IMR-90 (cell line): ENCODE data around the gene C15orf62. TPM values are rescaled to one million over a fixed set of nuclear protein-coding genes. Genes with fewer than 3 reads are reported as not detected.

Experiments used
- ATAC-seq: fragments of 200-7000 bp; cut with Tn5 transposase; 2 replicates; pipeline ENCODE4 v1.9.1; 2020; ENCODE audit warnings: low read depth, mild to moderate bottlenecking, moderate library complexity
- BruUV-seq: library from RNA; stranded (reverse); fragments of 400-500 nt; replicated peaks from 2 replicates; lab custom pipeline; 2021; lab: Mats Ljungman, UMichigan
- CTCF ChIA-PET: fragments of 300-600 bp; formaldehyde crosslinking; extraction: SDS; loops from one replicate; lab custom pipeline; 2021; ENCODE audit warnings: antibody characterized with exemption; lab: Yijun Ruan, JAX
- POLR2A ChIA-PET: fragments of 300-600 bp; sonication (Branson Sonifier 250); formaldehyde crosslinking; loops from one replicate; lab custom pipeline; 2022; ENCODE audit warnings: antibody characterized with exemption; ENCODE audit not compliant: unreplicated experiment; lab: Charles Lee
- DNase-seq: peaks from one replicate; pipeline ENCODE4 v3.0.0; 2013
- H2AFZ ChIP-seq: replicated peaks from 2 replicates; pipeline ENCODE3; 2013; ENCODE audit warnings: low read length, mild to moderate bottlenecking; ENCODE audit not compliant: poor library complexity
- H2AK5ac ChIP-seq: 2 replicates; pipeline ENCODE4 v1.6.1; 2013; ENCODE audit warnings: low read depth, low read length, inconsistent platforms
- H2AK9ac ChIP-seq: replicated peaks from 2 replicates; pipeline ENCODE3; 2013; ENCODE audit warnings: mild to moderate bottlenecking, low read depth, low read length, moderate library complexity; ENCODE audit not compliant: poor library complexity
- H2BK120ac ChIP-seq: 2 replicates; pipeline ENCODE4 v1.6.1; 2013; ENCODE audit warnings: low read depth, low read length, inconsistent platforms
- H2BK15ac ChIP-seq: 3 replicates; pipeline ENCODE4 v1.6.1; 2013; ENCODE audit warnings: low read depth, low read length, inconsistent platforms
- H2BK20ac ChIP-seq: 2 replicates; pipeline ENCODE4 v1.6.1; 2013; ENCODE audit warnings: low read depth, mild to moderate bottlenecking, inconsistent platforms, low read length, moderate library complexity
- H2BK5ac ChIP-seq: 2 replicates; pipeline ENCODE4 v1.6.1; 2013; ENCODE audit warnings: mild to moderate bottlenecking, low read depth, low read length, inconsistent platforms; ENCODE audit not compliant: poor library complexity, severe bottlenecking
- H3K14ac ChIP-seq: replicated peaks from 2 replicates; pipeline ENCODE4 v1.6.1; 2013; ENCODE audit warnings: low read depth, low read length, inconsistent platforms
- H3K18ac ChIP-seq: 2 replicates; pipeline ENCODE4 v1.6.1; 2013; ENCODE audit warnings: low read depth, low read length, control low read depth
- H3K23ac ChIP-seq: 2 replicates; pipeline ENCODE4 v1.6.1; 2013; ENCODE audit warnings: low read depth, low read length, inconsistent platforms
- H3K27ac ChIP-seq: 2 replicates; pipeline ENCODE4 v1.5.1; 2013; ENCODE audit warnings: mild to moderate bottlenecking, control low read depth, low read length; ENCODE audit not compliant: insufficient read depth
- H3K27me3 ChIP-seq: 2 replicates; pipeline ENCODE4 v1.6.1; 2013; ENCODE audit warnings: low read length; ENCODE audit not compliant: control insufficient read depth, insufficient read depth
- H3K36me3 ChIP-seq: 2 replicates; pipeline ENCODE4 v1.6.1; 2013; ENCODE audit warnings: low read length, mixed read lengths; ENCODE audit not compliant: control insufficient read depth, insufficient read depth
- H3K4ac ChIP-seq: 2 replicates; pipeline ENCODE4 v1.6.1; 2013; ENCODE audit warnings: low read depth, low read length, inconsistent platforms
- H3K4me1 ChIP-seq: 2 replicates; pipeline ENCODE4 v1.6.1; 2013; ENCODE audit warnings: low read length, mixed read lengths; ENCODE audit not compliant: control insufficient read depth, insufficient read depth
- H3K4me2 ChIP-seq: 2 replicates; pipeline ENCODE4 v1.6.1; 2013; ENCODE audit warnings: low read depth, mild to moderate bottlenecking, control low read depth, low read length, moderate library complexity
- H3K4me3 ChIP-seq: 2 replicates; pipeline ENCODE4 v1.5.1; 2013; ENCODE audit warnings: low read depth, mild to moderate bottlenecking, control low read depth, low read length, moderate library complexity; ENCODE audit not compliant: insufficient read depth
- H3K56ac ChIP-seq: 2 replicates; pipeline ENCODE4 v1.6.1; 2013; ENCODE audit warnings: low read length, inconsistent platforms; ENCODE audit not compliant: insufficient read depth; ENCODE audit errors: extremely low read depth
- H3K79me1 ChIP-seq, 2 experiments: 2 replicates each; pipeline ENCODE4 v1.6.1; 2013; ENCODE audit warnings: low read length in 2 of 2, inconsistent platforms in 1 of 2, low read depth in 1 of 2
- H3K9ac ChIP-seq: 2 replicates; pipeline ENCODE4 v1.6.1; 2013; ENCODE audit warnings: low read depth, low read length, control low read depth
- H3K9me1 ChIP-seq: 2 replicates; pipeline ENCODE4 v1.6.1; 2013; ENCODE audit warnings: low read length, inconsistent platforms; ENCODE audit not compliant: insufficient read depth
- H3K9me3 ChIP-seq: 2 replicates; pipeline ENCODE4 v1.6.1; 2013; ENCODE audit warnings: low read length; ENCODE audit not compliant: control insufficient read depth, insufficient read depth
- H4K20me1 ChIP-seq: 2 replicates; pipeline ENCODE4 v1.6.1; 2013; ENCODE audit warnings: low read length, inconsistent platforms; ENCODE audit not compliant: insufficient read depth
- H4K5ac ChIP-seq: 2 replicates; pipeline ENCODE4 v1.6.1; 2013; ENCODE audit warnings: mild to moderate bottlenecking, low read depth, low read length, control low read depth
- H4K8ac ChIP-seq, 2 experiments: 2 replicates each; pipeline ENCODE4 v1.6.1; 2013; ENCODE audit warnings: low read depth in 2 of 2, low read length in 2 of 2, control low read depth in 1 of 2, inconsistent platforms in 1 of 2
- H4K91ac ChIP-seq: 2 replicates; pipeline ENCODE4 v1.6.1; 2013; ENCODE audit warnings: low read depth, low read length, inconsistent platforms; ENCODE audit not compliant: insufficient read depth
- BHLHE40 ChIP-seq: fragments of 150-350 bp; IDR thresholded peaks from 2 replicates; pipeline ENCODE4 v1.6.1; 2016; ENCODE audit warnings: mild to moderate bottlenecking, low read depth, low read length
- POLR2A ChIP-seq: IDR thresholded peaks from 2 replicates; pipeline ENCODE4 v1.6.1; 2012; ENCODE audit warnings: mild to moderate bottlenecking, low read depth, low read length
- RCOR1 ChIP-seq: IDR thresholded peaks from 2 replicates; pipeline ENCODE4 v1.6.1; 2012; ENCODE audit warnings: mild to moderate bottlenecking, low read length, improper control_type of control experiment; ENCODE audit not compliant: insufficient replicate concordance
- USF2 ChIP-seq: fragments of 150-350 bp; IDR thresholded peaks from 2 replicates; pipeline ENCODE4 v1.6.1; 2017; ENCODE audit warnings: mild to moderate bottlenecking, antibody characterized with exemption, low read length, low read depth
- WGBS, 2 experiments: methylation state at CpG; one replicate each; pipeline versions ENCODE4 v1.1.5 to v1.1.7; 2013; ENCODE audit warnings: missing lambda C conversion rate in 2 of 2; ENCODE audit not compliant: insufficient read length in 1 of 2; ENCODE audit errors: extremely low coverage in 2 of 2; 5-methylcytosine and 5-hydroxymethylcytosine counted together
- dilution Hi-C: fragments of 300-500 bp; cut with HindIII; formaldehyde crosslinking; loops from one replicate; pipeline ENCODE4 v1.14.3; 2018; ENCODE audit warnings: low sequenced_read_pairs; ENCODE audit not compliant: unreplicated experiment
- in situ Hi-C: fragments of 300-500 bp; cut with MboI; formaldehyde crosslinking; loops from 3 replicates; pipeline ENCODE4 v1.14.3; 2019; ENCODE audit warnings: low sequenced_read_pairs, inconsistent platforms, mixed read lengths
- intact Hi-C: fragments of 100-400 bp; cut with micrococcal nuclease; formaldehyde crosslinking; loops from 2 replicates; pipeline ENCODE4 v1.10.0; 2022
- polyA plus RNA-seq, 3 experiments: library from polyadenylated mRNA; depleted of rRNA; stranded (reverse); fragments of >200 nt; gene quantifications; 2 replicates each; pipeline ENCODE4 v1.2.3, GENCODE V29; 2012; ENCODE audit warnings: low replicate concordance in 1 of 3
- total RNA-seq: library from RNA; depleted of rRNA; stranded (reverse); fragments of >200 nt; gene quantifications from 2 replicates; pipeline ENCODE4 v1.2.3, GENCODE V29; 2012

Gene C15orf62
- total and polyA plus RNA-seq, 2 of the 4 experiments (the other 2 are of a cell fraction): not detected

- in situ Hi-C loops (no loop called here), intact Hi-C loops (no loop called here), dilution Hi-C loops (no loop called here)
- Histone ChIP-seq H4K91ac (no peak overlapping the region), H3K14ac (no peak overlapping the region), H3K4ac (no peak overlapping the region), H3K27me3 (no peaks in the 10 kb centered on the region), H3K4me1 (no peaks in the 10 kb centered on the region), H3K4me2 (no peak overlapping the region), H2BK15ac (no peak overlapping the region), H3K27ac (no peak overlapping the region), H3K9me1 (no peaks in the 10 kb centered on the region), H3K4me3 (no peak overlapping the region), H3K18ac (no peak overlapping the region), H3K79me1 (no peaks in the 10 kb centered on the region), H2AK5ac (no peak overlapping the region), H2BK20ac (no peak overlapping the region), H3K23ac (no peak overlapping the region), H2AK9ac (no peak overlapping the region), H2AFZ (no peak overlapping the region), H4K8ac (no peak overlapping the region), H4K5ac (no peak overlapping the region), H3K9ac (no peak overlapping the region), H2BK5ac (no peak overlapping the region), H3K56ac (no peak overlapping the region), H3K36me3 (0 out of 2 replicates have a peak, but pooled peaks cover 1% of the 10 kb centered on the region), H4K20me1 (no peaks in the 10 kb centered on the region), H3K9me3 (no peaks in the 10 kb centered on the region), H2BK120ac (no peak overlapping the region)
- TF ChIP-seq USF2: no peak
- no peak for TF ChIP-seq POLR2A
- no peak for TF ChIP-seq RCOR1
- no peak for TF ChIP-seq BHLHE40
- DNase-seq: no peak
- 100% methylated on average over 1 of the region's 4 CpGs; no CpG with 5 or more reads in 1 of the 2 experiments for WGBS, 2 experiments
- ChIA-PET POLR2A (no interaction called here), CTCF (no interaction called here)
- no TSS peak for BruUV-seq
- no peak for ATAC-seq
Measured at GRCh38 chr15:40722354-40722753, 47.4 kb upstream of the C15orf62 start.
